Fibroblast of skin of abdomen (primary cell): ENCODE results near the gene GPR61. TPM values are rescaled to one million over a fixed set of nuclear protein-coding genes. Genes with fewer than 3 reads are reported as not detected.
A peak's percentile ranks its signal among the peaks of the same experiment; 100 is the strongest.

Experiments used
- DNase-seq: peaks from one replicate; pipeline ENCODE4 v3.0.0-alpha.2; 2013
- polyA plus RNA-seq, 2 experiments: library from polyadenylated mRNA; unstranded; fragments of 120-200 nt; gene quantifications; one replicate each; pipeline ENCODE4 v1.2.1, GENCODE V29; 2013; ENCODE audit not compliant: insufficient read length in 2 of 2

The GPR61 gene, protein sequence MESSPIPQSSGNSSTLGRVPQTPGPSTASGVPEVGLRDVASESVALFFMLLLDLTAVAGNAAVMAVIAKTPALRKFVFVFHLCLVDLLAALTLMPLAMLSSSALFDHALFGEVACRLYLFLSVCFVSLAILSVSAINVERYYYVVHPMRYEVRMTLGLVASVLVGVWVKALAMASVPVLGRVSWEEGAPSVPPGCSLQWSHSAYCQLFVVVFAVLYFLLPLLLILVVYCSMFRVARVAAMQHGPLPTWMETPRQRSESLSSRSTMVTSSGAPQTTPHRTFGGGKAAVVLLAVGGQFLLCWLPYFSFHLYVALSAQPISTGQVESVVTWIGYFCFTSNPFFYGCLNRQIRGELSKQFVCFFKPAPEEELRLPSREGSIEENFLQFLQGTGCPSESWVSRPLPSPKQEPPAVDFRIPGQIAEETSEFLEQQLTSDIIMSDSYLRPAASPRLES
- 0.37 TPM for polyA plus RNA-seq (2013, experiment 1 of 2; ENCODE audit: insufficient read length)
- 0.37 TPM for polyA plus RNA-seq (2013, experiment 2 of 2; ENCODE audit: insufficient read length)

DNA sequence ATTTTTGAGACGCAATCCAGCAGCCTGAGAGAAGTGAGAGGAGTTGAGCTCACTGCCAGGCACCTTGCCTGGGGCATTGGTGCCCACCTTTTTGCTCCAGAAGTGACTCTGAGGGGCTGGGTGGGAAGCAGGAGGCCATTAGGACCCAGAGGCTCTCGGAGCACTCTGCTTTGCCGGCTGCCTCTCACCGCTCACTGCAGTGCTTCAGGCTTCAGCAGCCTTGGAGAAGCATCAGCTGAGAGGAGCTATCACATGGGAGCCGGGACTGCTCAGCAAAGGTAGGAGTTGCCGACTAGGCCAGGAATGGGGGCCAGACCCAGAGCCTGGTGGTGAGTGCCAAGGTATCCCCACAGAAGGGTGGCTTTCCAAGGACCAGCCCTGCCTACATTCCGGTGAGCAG, at the start of gene GPR61:
GPR61 (plus strand) TSS at position 197 of the 400 bp plus-strand sequence. CDS start 3,151 bp downstream, outside the sequence.
- no peak for DNase-seq

DNA sequence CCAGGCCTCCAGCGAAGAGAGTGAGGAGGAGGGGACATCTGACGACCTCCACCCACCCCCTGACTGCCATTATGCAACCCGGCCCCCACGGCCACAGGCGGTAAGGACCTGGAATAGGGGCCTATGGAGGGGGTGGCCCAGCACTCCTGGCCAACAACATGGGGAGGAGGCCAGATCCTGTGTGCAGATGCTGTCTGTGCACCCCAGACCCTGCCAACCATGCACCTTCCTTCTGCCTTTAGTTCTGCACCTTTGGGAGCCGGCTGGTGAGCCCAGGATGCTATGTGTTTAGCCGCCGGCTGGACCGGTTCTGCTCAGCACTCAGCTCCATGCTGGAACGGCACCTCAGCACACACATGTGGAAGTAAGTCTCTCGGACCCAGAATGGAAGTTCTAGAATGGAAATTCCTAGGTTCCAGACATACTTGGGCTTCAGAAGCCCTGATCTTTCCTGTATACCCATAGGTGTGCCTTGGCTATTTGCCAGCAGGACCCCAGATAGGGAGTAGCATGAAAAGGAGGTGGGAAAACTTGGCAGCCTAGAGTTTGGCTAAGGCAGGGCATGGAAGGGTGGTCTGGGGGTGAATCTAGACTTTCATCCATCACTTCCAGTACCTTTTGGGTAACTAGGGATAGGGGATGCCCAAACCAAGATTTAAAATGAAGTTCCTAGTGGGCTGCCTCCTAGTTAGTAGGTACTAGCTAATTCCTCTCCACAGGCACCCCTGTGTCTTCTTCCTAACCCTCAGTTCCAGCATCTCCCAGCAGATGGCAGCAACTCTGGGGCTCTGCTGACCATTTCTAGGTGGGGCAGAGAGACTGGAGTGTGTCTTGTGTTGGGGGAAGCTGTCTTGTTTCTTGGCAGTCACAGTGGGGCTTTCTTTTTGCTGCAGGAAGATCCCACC, 49.4 kb upstream of the GPR61 start:
- DNase-seq, result peak; percentile 62

DNA sequence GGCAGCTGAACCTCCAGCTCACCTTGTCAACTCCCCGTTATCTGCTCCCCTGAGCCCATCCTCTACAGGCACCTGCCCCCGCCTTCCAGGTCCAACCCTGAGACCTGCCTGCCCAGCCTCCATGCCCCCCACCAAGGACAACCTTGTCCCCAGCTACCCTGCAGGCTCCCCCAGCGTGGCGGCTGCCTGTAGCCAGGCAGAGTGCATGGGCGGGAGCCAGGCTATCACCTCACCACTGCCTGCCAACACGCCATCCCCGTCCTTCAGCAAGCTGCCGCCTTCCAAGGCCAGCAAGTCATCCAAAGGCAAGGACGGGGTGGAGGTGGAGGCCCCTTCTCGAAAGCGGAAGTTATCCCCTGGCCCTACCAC, 48.8 kb upstream of the GPR61 start:
- DNase-seq, result no peak

DNA sequence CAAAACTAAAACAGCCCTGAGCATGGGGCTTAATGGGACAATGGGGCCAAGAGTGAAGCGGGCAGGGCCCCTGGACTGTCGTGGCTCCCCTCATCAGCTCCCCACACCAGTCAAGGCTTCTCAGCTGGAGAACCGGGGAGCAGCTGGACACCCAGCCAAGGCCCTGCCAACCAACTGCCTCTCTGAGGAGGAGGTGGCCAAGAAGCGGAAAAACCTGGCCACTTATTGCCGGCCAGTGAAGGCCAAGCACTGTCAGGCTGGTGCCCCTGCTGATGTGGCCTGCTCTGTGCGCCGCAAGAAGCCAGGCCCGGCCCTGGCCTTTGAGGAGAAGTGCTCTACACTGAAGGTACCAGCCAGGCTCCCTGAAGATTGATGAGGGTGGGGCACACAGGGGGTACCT, 48.3 kb upstream of the GPR61 start:
- DNase-seq, result no peak

DNA sequence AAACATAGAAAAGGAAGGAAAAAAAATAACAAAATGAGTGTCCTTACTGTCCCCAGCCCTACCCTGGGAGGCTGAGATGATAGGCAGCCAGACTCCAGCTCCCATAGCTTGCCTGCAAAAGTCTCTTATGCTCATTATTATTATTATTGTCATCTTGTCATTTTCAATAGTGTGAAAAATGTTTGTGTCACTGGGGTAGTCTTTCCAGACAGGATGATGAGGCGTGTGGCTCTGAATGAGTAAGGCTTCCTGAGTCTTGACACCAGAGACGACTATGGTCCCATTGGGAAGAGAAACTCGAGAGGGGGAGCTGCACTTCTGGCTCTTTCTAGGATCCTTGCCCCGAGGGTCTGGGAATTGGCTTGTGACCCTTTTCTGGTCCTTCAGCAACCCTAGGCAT, 46.9 kb upstream of the GPR61 start:
- no peak for DNase-seq

DNA sequence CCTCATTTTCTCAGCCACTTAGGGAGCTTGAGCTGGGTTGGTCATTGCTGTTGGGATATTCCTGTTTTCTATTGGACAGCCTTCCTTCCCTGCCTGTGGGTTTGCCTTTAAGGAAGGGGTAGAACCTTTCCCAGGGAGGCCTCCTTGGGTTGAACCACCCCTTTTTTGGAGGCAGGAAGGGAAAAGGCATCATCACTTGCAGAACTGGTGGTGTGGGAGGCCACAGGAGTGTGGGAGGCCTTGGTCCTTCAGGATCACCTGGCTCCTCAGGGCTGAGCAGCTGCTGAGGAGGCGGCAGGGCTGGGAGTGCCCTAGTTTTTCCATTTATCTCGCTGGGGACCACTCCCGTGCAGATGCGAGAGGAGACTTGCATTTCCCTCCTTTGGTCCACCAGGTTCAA, 46.4 kb upstream of the GPR61 start:
- no peak for DNase-seq

DNA sequence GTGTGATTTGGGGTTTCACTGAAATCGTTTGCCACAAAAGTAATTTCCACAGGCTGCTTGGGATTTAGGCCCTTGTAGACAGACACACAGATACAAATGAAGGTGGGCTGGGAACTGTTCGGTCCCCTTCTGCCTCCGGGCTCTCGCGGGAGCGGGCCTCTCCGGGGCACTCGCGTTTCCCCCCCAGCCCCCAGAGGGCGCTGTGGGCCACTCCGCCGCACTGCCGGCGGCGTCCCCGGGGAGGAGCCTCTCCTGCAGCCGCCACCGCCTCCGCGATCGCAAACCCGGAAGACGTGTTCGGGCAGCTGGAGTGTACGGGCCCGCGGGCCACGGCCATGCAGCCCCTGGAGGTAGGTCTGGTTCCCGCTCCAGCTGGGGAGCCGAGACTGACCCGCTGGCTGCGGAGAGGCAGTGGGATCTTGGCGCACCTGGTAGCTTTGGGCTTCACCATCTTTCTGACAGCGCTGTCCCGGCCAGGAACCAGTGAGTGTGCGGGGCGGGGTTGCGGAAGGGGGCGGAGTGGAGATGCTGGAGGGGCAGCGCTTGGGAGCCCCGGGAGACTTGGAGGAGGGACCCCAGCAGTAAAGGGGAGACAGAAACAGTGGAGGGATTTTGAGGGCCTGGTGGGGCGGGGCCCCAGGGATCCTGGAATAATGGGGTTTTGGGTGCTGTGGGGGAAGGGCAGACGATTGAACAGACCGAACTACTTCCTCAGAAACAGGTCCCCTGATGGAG, 45.7 kb upstream of the GPR61 start, which contains the start of gene CYB561D1:
CYB561D1 (plus strand) TSS at position 290 of the 735 bp plus-strand sequence; CDS start at position 336, 46 bp downstream.
- peak; percentile 82 for DNase-seq

DNA sequence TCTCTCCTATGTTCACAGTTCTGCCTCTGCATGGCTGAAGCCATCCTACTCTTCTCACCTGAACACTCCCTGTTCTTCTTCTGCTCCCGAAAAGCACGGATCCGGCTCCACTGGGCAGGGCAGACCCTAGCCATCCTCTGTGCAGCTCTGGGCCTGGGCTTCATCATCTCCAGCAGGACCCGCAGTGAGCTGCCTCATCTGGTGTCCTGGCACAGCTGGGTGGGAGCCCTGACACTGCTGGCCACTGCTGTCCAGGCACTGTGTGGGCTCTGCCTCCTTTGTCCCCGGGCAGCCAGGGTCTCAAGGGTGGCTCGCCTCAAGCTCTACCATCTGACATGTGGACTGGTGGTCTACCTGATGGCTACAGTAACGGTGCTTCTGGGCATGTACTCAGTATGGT, 43.9 kb upstream of the GPR61 start:
- DNase-seq, result no peak

DNA sequence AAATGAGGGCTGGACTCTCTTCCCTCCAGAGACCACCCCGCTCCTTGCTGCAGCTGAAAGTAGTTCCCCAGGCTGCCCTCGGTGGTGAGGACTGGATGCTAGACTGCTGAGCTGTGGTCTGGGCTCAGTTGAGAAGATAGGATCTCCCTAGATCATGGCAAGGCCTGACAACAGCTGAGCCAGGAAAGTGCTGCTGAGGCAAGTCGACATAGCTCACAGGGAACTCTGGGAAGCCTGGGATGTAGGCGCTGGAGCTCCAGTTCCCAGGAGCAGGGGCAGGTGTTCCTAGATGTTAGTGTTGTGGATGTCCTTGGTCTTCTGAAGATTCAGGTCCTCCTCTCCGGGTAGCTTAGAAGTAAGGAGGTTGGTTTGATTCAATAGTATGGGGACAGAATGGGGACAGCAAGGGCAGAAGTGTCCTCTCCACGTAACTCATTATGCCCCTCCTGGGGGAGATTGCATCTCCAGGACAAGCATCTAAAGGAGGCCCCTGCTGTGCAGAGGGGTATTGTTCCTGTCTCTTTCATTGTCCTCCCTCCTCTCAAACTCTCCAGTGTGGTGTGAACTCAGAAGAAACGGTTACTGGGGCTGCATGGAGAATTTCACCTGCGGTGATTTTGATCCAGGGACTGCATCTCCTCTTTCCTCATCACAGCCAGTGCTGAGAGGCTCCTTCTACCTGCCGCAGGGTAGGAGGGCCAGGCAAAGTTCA, 42.1 kb upstream of the GPR61 start:
- no peak for DNase-seq

DNA sequence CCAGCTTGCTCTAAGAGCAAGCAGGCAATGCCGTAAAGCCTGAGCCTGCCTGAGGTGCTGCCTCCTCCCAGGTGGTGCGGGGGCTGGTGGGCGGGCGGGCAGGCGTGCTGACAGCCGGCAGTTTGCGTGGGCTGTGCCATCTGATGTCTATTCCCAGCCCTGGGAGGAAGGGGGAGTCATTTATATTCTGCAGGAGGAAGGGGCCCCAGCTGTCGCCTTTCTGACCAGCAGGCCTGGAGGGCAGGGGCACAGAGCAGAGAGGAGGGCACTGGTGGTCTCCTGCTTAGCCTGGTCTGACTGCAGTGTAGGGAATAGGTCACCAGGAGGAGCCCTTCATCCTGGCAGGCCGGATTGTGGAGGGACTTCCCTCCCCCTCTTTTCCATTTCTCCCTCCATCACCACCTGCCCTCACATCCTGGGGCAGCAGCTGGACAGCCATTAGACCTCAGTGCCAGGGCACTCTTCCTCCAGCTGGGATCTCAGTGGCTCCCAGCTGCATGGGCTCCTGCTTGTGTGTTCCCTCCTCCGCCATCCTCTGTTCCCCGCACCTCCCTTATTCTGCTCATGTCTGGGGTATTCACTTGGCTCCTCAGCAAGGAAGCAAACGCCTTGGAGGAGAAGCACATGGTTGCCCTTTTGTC, 41.4 kb upstream of the GPR61 start:
- no peak for DNase-seq

DNA sequence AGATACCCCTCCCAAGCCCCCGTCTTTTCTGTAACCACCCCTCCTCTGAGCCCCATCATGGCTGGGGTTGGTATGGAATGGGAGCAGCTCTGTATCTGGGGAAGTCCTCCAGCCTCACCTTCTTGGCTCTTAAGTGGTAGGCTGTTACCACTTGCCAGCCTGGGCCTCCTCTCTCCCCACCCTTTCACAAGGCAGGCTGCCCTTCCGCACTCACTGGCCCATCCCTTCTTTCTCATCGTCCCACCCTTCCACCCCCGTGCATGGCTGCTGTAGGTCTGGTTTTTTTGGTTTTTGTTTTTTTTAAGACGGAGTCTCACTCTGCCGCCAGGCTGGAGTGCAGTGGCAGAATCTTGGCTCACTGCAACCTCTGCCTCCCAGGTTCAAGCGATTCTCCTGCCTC, 40.6 kb upstream of the GPR61 start:
- DNase-seq, result no peak

DNA sequence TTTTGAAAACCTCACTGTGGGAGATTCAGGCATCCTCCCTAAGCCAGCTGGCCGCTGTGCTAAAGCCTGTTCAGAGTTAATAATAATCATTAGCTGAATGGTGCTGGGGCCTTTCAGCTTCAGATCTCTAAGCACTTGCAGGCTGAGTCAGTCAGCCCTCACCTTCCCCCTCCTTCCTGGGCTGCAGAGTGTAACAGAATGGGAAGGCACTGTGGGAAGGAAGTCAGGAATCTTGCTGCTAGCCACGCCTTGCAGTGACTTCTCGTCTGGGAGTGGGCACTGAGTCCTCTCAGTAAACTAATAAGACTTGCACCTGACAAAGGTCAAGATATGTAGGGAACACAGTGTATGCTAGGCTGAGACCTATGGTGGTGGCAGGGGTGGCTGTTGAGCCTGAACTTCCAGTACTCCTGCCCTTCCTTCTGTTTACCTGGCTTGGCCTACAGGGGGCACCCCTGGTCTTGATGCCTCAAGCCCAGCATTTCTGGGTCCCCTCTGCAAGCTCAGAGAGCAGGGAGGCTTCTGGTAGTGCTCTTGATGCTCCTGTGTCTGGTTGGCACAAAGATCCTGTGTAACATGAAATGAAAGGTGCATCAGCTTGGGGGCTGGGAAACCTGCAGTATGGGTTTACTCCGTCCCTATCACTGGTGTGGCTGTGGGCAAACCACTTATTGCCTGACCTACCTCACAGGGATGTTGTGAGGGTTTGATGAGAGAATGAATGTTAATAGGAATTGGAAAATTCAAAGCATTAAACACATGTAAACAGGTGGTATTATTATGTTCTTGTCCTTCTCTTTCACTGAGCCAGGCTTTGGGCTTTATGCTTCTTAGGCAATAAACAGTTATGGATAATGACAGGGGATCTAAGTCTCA, 39.8 kb upstream of the GPR61 start:
- peak; percentile 37 for DNase-seq

DNA sequence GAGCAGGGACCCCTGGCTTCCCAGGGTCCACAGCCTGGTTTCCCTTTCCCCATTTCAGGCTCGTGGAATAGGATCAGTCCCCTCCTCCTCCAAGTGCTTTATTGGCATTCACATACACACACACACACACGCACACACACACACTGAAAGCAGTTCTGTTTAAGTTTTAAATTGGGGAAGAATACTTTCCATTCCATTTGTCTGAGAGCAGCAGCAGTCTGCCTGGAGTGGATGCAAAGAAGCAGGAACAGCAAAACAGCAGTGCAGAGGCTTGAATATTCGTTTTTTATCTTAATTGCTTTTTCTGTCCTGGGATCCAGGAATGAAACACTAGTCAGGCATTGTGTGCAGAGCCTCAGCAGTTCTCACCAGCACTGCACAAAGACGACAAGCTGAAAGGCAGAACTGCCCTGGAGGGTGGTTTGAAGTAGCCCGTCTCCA, 38.7 kb upstream of the GPR61 start:
- DNase-seq, result peak; percentile 76

DNA sequence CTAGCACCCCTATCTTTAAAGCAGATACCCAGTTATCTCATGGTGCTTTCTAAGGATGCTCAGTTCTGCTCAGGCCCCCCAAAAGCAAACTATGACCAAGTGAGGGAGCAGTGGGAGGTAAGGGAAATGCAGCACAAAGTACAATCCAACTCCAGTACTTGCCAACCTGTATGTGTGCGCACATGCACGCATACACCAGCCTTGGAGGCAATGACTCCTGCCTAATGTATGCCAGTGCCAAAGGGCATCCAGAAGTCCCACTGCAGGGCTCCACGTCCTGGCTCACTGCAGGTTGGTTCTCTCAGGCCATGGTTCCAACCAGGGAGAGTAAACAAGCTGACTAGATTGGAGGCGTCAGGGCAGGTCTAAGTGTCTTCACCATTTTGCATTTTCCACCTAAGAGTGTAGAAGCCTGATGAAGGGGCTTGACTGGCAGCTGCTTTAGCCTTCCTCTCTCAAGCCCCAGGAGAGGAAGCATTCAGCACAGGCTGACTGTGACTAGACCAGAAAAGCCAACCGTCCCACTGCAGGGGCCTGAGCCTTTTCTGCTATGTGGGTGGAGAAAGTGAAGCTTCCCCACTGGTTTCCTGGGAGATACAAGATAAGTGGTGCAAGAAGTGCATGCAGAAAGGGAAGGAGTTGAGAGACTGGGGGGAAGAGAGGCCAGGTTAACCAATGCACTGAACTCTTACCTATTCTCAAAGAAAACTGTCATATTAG, 37.9 kb upstream of the GPR61 start:
- no peak for DNase-seq

DNA sequence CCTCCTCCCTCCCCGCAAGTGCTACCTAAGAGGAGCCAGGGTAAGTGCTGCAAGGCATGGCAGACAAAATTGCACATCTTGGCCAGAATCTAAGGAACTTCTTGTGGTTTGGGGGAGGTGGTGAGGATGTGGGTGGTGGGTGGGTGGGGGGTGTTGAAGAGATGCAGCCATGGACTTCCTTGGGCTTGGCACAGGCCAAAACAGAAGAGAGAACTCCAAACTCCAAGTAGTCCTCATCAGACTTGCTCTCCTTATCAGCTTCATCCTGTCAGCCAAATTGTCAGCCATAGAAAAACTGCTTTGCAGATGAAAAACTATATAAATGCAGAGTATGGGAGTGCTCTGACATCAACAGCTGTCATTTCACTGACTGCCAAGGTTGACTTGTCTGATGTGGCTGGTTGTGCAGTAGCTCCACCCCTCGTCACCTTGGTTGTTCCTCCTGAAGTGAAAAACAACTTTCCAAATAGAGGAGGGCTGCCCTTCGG, 37.3 kb upstream of the GPR61 start:
- no peak for DNase-seq

DNA sequence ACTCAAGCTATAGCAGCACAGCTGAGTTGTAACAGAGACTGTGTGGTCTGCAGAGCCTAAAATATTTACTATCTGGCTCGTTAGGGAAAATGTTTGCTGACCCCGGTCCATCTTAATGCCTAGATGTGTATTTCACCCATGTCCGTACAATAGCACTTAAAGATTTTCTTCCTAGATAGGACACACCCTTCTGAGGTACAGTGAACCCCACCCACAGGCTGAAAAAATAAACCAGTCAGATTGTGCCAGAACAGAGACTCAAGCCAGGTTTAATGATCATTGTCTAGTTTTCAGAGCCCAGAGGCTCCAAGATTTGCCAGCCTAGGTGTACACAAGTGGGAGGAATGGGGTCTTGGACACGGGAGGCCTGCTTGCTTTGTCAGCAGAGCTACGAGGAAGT, 35.7 kb upstream of the GPR61 start:
- no peak for DNase-seq

DNA sequence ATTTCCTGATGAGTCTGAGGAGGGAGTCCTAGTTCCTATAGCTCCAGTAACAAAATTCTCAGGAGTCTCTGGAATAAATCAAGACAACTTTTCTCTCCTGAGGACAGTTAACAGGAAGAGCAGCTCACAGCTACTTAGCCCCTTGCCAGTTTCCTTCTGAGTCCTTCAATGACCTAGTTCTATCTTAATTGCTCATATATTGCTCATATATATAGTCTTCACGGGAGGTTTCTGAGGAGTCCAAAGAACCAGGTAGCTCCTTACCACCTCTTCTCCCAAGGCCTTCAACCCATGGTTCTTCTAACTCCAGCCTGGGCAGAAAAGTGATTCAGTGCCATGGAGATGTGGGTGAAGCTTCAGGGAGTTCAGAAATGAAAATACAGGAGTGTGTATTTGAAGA, 34.7 kb upstream of the GPR61 start:
- no peak for DNase-seq

DNA sequence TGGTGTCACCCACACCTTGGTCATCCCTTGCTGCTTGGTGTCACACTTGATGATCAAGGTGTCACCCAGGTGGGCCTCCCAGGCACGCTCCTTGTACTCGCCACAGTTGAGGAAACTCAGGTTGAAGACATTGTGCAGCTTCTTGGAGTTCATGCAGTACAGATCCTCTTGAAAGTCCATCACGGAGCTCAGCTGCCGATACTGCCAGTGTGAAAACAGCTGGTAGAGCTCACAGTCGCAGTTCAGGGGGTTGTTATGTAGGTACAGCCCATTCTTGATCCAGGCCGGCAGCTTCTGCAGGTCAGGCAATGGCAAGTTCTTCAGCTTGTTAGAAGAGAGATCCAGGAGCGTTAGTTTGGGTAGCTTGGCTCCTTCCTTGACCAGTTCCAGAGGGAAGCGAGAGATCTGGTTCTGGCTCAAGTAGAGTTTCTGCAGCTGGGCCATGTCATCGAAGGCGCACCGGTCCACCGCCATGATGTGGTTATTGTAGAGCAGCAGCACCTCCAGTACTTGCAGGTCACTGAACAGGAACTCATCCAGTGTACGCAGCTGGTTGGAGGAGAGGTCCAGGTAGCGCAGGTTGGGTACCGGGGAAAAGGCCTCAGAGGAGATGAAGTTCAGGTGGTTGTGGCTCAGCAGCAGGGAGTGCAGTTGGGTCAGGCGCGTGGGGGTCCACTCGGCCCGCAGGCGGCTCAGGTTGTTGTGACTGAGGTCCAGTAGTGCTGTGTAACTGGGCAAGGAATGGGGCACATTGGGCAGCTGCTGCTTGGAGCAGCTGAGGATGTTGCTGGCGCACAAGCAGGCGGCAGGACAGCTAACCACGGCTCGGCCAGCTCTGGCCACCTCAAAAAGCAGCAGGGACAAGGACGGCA, 31.4 kb upstream of the GPR61 start:
- DNase-seq, result no peak

DNA sequence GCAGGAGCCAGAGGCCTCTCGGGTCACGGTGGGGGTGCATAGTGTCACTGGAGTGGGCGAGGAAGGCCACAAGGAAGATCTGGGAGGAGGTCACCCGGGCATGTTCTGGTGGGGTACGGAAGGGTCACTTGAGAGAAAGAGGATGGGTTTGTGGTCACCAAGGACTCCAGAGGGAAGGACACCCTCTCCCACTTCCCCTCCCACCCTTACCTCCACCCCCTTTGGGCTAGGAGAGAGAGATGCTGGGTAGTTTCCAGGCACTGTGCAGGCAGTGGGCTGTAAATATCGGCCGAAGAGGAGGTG, 30.8 kb upstream of the GPR61 start:
- no peak for DNase-seq
